Neuronal stem cell (in vitro differentiated cells): Measurements from ENCODE around the gene TIMM10.

ENCODE experiments used
- DNase-seq: peaks from one replicate; pipeline ENCODE4 v3.0.0-alpha.2; 2013; ENCODE audit warnings: low spot score
- H2AFZ ChIP-seq: one replicate; pipeline ENCODE4 v1.6.1; 2013; ENCODE audit warnings: mild to moderate bottlenecking, low read length, inconsistent platforms
- H2AK5ac ChIP-seq: 2 replicates; pipeline ENCODE4 v1.6.1; 2013; ENCODE audit warnings: low read depth, mild to moderate bottlenecking, inconsistent platforms, low read length, moderate library complexity, mixed read lengths
- H2BK120ac ChIP-seq: 2 replicates; pipeline ENCODE4 v1.6.1; 2013; ENCODE audit warnings: low read depth, mild to moderate bottlenecking, inconsistent platforms, low read length, moderate library complexity, mixed read lengths
- H2BK12ac ChIP-seq: one replicate; pipeline ENCODE4 v1.6.1; 2013; ENCODE audit warnings: low read length, inconsistent platforms
- H2BK15ac ChIP-seq: 2 replicates; pipeline ENCODE4 v1.6.1; 2013; ENCODE audit warnings: mild to moderate bottlenecking, low read length, inconsistent platforms, mixed read lengths
- H2BK5ac ChIP-seq: one replicate; pipeline ENCODE4 v1.6.1; 2013; ENCODE audit warnings: inconsistent platforms, mild to moderate bottlenecking, low read length, moderate library complexity
- H3K14ac ChIP-seq: one replicate; pipeline ENCODE4 v1.6.1; 2013; ENCODE audit warnings: low read length, inconsistent platforms
- H3K18ac ChIP-seq: 2 replicates; pipeline ENCODE4 v1.6.1; 2013; ENCODE audit warnings: low read length, inconsistent platforms
- H3K23ac ChIP-seq: 2 replicates; pipeline ENCODE4 v1.6.1; 2013; ENCODE audit warnings: low read depth, mild to moderate bottlenecking, mixed read lengths, low read length, inconsistent platforms; ENCODE audit not compliant: poor library complexity
- H3K27ac ChIP-seq: replicated peaks from 3 replicates; pipeline ENCODE4 v1.5.1; 2013; ENCODE audit warnings: low read length, inconsistent platforms
- H3K27me3 ChIP-seq, 3 experiments: 2 replicates each; pipeline ENCODE4 v1.6.1; 2013; ENCODE audit warnings: low read length in 3 of 3, mild to moderate bottlenecking in 2 of 3, inconsistent platforms in 1 of 3, low read depth in 1 of 3, mixed read lengths in 1 of 3, moderate library complexity in 1 of 3; ENCODE audit not compliant: control insufficient read depth in 3 of 3, insufficient read depth in 3 of 3
- H3K36me3 ChIP-seq, 2 donors: replicated peaks in 1 of 2; 2 replicates each; pipeline ENCODE4 v1.6.1; 2013; ENCODE audit warnings: low read length in 2 of 2; ENCODE audit not compliant: control insufficient read depth in 2 of 2, insufficient read depth in 2 of 2
- H3K4ac ChIP-seq: 2 replicates; pipeline ENCODE4 v1.6.1; 2013; ENCODE audit warnings: inconsistent platforms, mild to moderate bottlenecking, low read length, moderate library complexity
- H3K4me1 ChIP-seq, 2 donors: 1 replicate in 1 of 2; 2 replicates in 1 of 2; pipeline ENCODE4 v1.6.1; 2013; ENCODE audit warnings: low read length in 2 of 2, low read depth in 1 of 2; ENCODE audit not compliant: control insufficient read depth in 2 of 2, insufficient read depth in 1 of 2
- H3K4me2 ChIP-seq: one replicate; pipeline ENCODE4 v1.6.1; 2013; ENCODE audit warnings: mild to moderate bottlenecking, low read length, inconsistent platforms; ENCODE audit not compliant: insufficient read depth, poor library complexity, severe bottlenecking
- H3K4me3 ChIP-seq, 2 donors: 2 replicates each; pipeline ENCODE4 v1.5.1; 2013; ENCODE audit warnings: low read length in 2 of 2, mild to moderate bottlenecking in 2 of 2, inconsistent platforms in 1 of 2, moderate library complexity in 1 of 2
- H3K79me1 ChIP-seq: one replicate; pipeline ENCODE4 v1.6.1; 2013; ENCODE audit warnings: low read depth, mild to moderate bottlenecking, inconsistent platforms, low read length, moderate library complexity
- H3K9ac ChIP-seq: one replicate; pipeline ENCODE4 v1.6.1; 2013; ENCODE audit warnings: mild to moderate bottlenecking, low read depth, low read length, inconsistent platforms; ENCODE audit not compliant: poor library complexity
- H3K9me3 ChIP-seq, 2 donors: replicated peaks in 1 of 2; 2 replicates each; pipeline versions ENCODE3 to v1.6.1; 2013; ENCODE audit warnings: low read length in 2 of 2, mild to moderate bottlenecking in 2 of 2, inconsistent platforms in 1 of 2, low read depth in 1 of 2, mixed read lengths in 1 of 2, moderate library complexity in 1 of 2; ENCODE audit not compliant: control insufficient read depth in 2 of 2, insufficient read depth in 1 of 2
- H4K8ac ChIP-seq: one replicate; pipeline ENCODE4 v1.6.1; 2013; ENCODE audit warnings: low read depth, mild to moderate bottlenecking, inconsistent platforms, low read length, moderate library complexity
- H4K91ac ChIP-seq: one replicate; pipeline ENCODE4 v1.6.1; 2013; ENCODE audit warnings: low read length, low read depth, mild to moderate bottlenecking, inconsistent platforms; ENCODE audit not compliant: poor library complexity
- WGBS, 2 donors: extraction: QIAGEN DNeasy Blood & Tissue Kit; methylation state at CpG; one replicate each; pipeline ENCODE4 v1.1.7; 2013; ENCODE audit warnings: missing lambda C conversion rate in 2 of 2, mixed read lengths in 1 of 2; ENCODE audit not compliant: insufficient read length in 2 of 2, insufficient replicate concordance in 1 of 2; ENCODE audit errors: extremely low coverage in 2 of 2; 5-methylcytosine and 5-hydroxymethylcytosine counted together

The TIMM10 gene

DNA sequence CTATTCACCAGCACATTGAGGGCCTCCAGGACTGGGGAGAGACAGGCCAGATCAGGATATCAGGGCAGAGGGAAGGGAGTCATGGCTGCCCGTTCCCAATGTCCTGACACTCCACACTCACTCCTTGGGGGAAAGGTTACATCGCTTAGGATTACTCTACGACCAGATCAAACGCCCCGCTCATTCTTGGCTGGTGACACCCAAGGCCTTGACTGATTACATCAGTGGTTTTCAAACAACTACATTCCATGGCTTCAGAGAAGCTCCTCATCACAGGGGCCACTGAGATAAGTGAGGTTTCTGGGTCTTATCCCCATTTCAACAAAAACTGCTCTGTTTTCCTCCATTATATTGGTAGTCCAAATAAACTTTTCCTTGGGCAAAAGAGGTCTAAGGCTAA is 21.9 kb upstream of the TIMM10 start:
- H3K36me3 ChIP-seq = peaks cover 62 to 97% of the 10 kb centered on the region in 2 donors

GRCh38 chr11:57551941-57552340 is 21.4 kb upstream of the TIMM10 start:
- H3K79me1 ChIP-seq = no peaks in the 10 kb centered on the region
- WGBS, 2 donors = no CpG with 5 or more reads among the region's 4 CpGs
- DNase-seq = no peak
- H3K4me2 ChIP-seq = no peak overlapping the region
- H3K36me3 ChIP-seq = peaks cover 60 to 97% of the 10 kb centered on the region in 2 donors
- H3K18ac ChIP-seq = no peak overlapping the region
- no peak overlapping the region for H2AFZ ChIP-seq
- H3K14ac ChIP-seq = no peak overlapping the region
- no peaks in the 10 kb centered on the region for H3K27me3 ChIP-seq
- peak overlapping the region; percentile 2 for H3K9ac ChIP-seq
- H3K27ac ChIP-seq = no peak overlapping the region
- no peak overlapping the region for H4K91ac ChIP-seq
- H2AK5ac ChIP-seq = no peak overlapping the region
- no peak overlapping the region for H3K23ac ChIP-seq
- no peak overlapping the region for H2BK12ac ChIP-seq
- H2BK5ac ChIP-seq = no peak overlapping the region
- H3K4me1 ChIP-seq = peaks cover 0 to 6% of the 10 kb centered on the region in 2 donors
- H2BK15ac ChIP-seq = no peak overlapping the region
- no peak overlapping the region for H2BK120ac ChIP-seq
- H3K9me3 ChIP-seq = peaks cover 0 to 4% of the 10 kb centered on the region in 2 donors
- H3K4ac ChIP-seq = no peak overlapping the region
- no peak overlapping the region for H3K4me3 ChIP-seq
- H4K8ac ChIP-seq = no peak overlapping the region

More for the DNA sequence above, 21.9 kb upstream of the TIMM10 start:
- Histone ChIP-seq H3K9ac (no peak overlapping the region), H3K4ac (no peak overlapping the region), H2AFZ (no peak overlapping the region), H3K4me2 (no peak overlapping the region), H3K27me3 (no peaks in the 10 kb centered on the region), H3K18ac (no peak overlapping the region), H4K8ac (no peak overlapping the region), H4K91ac (no peak overlapping the region), H3K79me1 (no peaks in the 10 kb centered on the region), H3K4me3 (no peak overlapping the region), H2BK15ac (no peak overlapping the region), H3K14ac (no peak overlapping the region), H3K9me3 (peaks cover 0 to 4% of the 10 kb centered on the region in 2 donors), H2BK12ac (no peak overlapping the region), H3K23ac (no peak overlapping the region), H2BK120ac (no peak overlapping the region), H3K4me1 (peaks cover 0 to under 1% of the 10 kb centered on the region in 2 donors), H2BK5ac (no peak overlapping the region), H3K27ac (no peak overlapping the region), H2AK5ac (no peak overlapping the region)
- no peak for DNase-seq
- WGBS, 2 donors = no CpG with 5 or more reads among the region's 5 CpGs

DNA sequence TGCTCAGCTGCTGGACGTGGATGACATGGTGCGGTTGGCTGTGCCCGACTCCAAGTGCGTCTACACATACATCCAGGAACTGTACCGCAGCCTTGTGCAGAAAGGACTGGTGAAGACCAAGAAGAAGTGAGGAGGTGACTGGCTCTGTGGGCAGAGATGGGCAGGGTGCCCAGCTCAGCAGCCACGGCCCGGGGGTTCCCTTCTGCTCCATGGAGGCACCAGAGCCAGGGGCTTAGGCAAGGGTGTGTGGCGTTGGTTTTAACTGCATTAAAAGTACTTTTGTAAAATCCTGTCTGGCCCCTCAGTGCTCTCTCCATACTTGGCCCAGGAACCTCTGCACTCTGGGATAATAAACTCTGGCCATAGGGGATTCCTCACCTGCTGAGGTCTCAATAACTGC is 19.4 kb upstream of the TIMM10 start:
- Histone ChIP-seq H2AFZ (no peak overlapping the region), H3K36me3 (peaks cover 56 to 86% of the 10 kb centered on the region in 2 donors), H2BK120ac (no peak overlapping the region), H3K4me1 (peaks cover 0 to 6% of the 10 kb centered on the region in 2 donors), H3K27me3 (no peaks in the 10 kb centered on the region), H4K8ac (no peak overlapping the region), H3K27ac (no peak overlapping the region), H3K4me2 (no peak overlapping the region), H2BK12ac (no peak overlapping the region), H3K18ac (no peak overlapping the region), H3K23ac (peak overlapping the region; percentile 10), H4K91ac (no peak overlapping the region), H2AK5ac (no peak overlapping the region), H3K9me3 (peaks cover 0 to 6% of the 10 kb centered on the region in 2 donors), H3K4me3 (peak overlapping the region in 1 of 2 donors; percentile 22), H2BK5ac (no peak overlapping the region), H3K14ac (no peak overlapping the region), H3K79me1 (no peaks in the 10 kb centered on the region), H3K9ac (peak overlapping the region; percentile 0), H3K4ac (no peak overlapping the region), H2BK15ac (no peak overlapping the region)
- no peak for DNase-seq
- WGBS, 2 donors = no CpG with 5 or more reads among the region's 8 CpGs

DNA sequence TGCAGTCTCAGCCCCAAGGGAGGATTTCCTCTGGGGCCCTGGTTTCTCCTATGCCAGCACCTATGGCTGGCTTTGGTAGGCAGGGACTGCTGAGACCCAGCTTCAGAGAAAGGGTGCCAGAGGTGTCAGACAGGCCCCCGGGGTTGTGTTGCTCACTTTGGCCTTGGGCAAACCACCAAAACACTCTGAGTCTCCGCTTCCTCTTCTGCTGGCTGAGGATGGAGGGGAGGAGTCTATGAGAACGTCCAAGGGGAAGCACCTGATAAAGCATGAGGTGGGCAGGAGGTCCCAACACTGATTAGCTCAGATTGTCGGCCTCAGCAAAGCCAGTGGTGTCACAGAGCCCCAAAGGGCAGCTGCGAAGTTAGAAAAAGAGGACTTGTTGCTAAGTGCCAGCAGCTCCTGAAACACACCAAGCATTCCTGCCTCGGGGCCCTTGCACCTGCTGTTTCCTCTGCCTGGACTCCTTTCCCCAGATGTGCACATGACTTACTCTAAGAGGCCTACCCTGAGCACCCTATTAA is 17.4 kb upstream of the TIMM10 start:
- Histone ChIP-seq H3K79me1 (no peaks in the 10 kb centered on the region), H4K8ac (no peak overlapping the region), H3K14ac (no peak overlapping the region), H3K9me3 (peaks cover 0 to 4% of the 10 kb centered on the region in 2 donors), H3K36me3 (peaks cover 44 to 66% of the 10 kb centered on the region in 2 donors), H3K27me3 (no peaks in the 10 kb centered on the region), H2AFZ (no peak overlapping the region), H3K4me1 (peaks cover 6 to 7% of the 10 kb centered on the region in 2 donors), H3K4me3 (no peak overlapping the region), H3K4ac (no peak overlapping the region), H2BK5ac (no peak overlapping the region), H3K27ac (no peak overlapping the region), H3K23ac (no peak overlapping the region), H3K9ac (no peak overlapping the region), H3K4me2 (no peak overlapping the region), H2BK120ac (no peak overlapping the region), H4K91ac (no peak overlapping the region), H2BK12ac (no peak overlapping the region), H2BK15ac (no peak overlapping the region), H2AK5ac (no peak overlapping the region), H3K18ac (no peak overlapping the region)
- DNase-seq = no peak
- WGBS, 2 donors = no CpG with 5 or more reads among the region's 6 CpGs
